Stimulated activated CD4-positive, alpha-beta T cell treated with anti-CD3 and anti-CD28 coated beads, Interleukin-12 subunit alpha, Interleukin-12 subunit beta, amount 100 ng/mL, for 24 hours (primary cell): ENCODE data around the gene CSNK1E.

Source experiments
- DNase-seq, 2 experiments: peaks; one replicate each; pipeline ENCODE4 v3.0.0-alpha.2; 2020; ENCODE audit warnings: low read depth in 2 of 2

Gene CSNK1E

DNA sequence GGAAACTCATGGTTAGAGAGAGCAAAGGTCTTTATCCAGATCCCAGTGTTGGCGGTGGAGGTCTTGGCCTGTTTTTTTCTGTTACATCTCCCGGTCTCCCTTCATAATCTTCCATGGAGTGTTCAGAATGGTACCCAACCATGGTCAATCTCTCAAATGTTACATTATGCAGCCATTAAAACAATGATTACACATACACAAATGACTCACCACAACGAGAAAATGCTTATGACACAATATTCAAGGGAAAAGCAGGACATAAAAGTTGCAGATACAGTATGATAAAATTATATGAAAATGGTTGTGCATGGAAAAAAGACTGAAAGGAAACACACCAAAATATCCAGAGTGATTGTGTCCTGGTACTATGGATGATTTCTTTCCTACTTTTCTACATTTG lies 17.8 kb upstream of the CSNK1E start:
- no peak for DNase-seq

DNA sequence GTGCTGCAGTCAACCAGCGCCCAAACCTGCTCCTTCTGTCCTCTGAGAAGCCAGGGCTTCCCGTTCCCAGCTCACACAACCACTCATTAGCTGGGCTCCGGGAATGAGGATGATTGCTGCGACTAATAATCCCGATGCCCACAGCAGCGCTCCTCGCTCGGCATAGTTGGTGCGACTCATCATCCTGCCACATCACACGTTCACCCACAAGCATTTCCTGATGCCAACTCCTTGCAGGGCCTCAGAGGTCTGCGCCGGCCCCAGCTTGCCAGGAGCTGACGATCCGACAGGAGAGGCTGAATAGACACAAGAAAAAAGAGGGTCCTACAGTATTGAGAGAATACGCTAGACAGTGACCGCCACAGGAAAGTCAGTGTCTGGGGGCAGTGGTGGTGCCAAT lies 10.6 kb upstream of the CSNK1E start:
- DNase-seq: no peak

DNA sequence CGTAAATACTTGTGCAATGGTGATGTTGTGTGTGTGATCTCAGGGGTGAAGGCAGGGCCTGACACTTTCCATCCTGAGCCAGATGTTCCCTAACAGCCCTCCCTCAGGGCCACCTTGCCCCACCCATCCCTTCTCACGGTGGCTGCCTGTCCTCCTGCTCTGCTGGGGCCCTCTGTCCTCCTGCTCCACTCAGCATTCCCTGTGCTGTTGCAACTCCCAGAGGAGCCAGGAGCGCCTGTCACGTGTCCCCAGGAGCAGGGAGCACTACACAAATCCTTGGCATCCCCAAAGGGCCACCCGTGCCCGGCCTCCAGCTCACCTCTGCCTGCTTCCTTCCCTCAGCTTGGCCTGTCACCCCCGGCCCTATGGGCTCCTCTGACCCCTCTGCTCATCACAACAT lies 10.2 kb upstream of the CSNK1E start:
- DNase-seq: no peak

DNA sequence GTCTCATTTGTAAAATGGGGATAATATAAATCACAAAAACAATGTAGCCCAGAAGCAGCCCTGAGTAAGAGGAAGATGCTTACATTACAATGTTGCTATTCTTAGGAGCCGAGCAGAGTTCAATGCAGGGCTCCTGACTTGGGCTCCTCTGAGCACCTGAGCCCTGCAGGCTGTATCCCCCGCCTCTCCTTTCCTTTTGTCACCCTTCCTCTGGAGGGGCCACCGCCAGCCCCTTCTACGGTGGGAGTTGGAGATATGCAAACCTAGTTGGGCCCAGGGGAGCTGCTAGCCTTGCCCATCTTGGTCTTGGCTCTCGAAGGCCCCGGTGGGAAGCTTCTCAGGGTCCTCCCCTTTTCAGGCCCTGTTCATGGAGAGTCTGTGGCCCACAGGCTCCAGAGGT lies 8.4 kb upstream of the CSNK1E start:
- no peak for DNase-seq

DNA sequence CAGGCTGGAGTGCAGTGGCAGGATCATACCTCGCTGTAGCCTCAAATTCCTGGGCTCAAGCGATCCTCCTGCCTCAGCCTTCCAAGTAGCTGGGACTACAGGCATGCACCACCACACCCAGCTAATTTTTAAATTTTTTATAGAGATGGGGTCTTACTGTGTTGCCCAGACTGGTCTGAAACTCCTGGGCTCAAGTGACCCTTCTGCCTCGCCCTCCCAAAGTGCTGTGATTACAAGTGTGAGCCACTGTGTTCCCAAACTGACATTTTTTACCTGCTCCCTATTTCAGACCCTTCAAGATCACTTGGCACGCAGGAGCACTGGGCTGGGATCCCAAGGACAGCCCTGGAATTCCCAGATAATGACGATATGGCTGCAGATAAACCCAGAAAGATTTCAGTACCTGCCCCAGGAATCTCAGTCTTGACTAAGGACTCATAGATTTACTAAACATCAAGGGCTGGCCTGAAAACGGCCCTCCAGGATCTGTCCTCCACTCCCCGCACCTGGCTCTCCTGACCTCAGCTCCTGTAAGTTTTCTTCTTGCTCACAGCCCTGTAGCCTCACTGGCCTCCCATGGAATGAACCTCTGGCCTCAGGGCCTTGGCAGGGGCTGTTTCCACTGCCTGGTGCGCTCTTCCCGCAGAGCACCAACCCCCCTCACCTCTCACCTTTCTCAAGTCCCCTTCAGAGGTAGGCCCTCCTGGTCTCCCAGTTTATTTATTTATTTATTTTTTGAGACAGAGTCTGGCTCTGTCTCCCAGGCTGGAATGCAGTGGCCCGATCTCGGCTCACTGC lies 3.6 kb upstream of the CSNK1E start:
- DNase-seq: no peak

DNA sequence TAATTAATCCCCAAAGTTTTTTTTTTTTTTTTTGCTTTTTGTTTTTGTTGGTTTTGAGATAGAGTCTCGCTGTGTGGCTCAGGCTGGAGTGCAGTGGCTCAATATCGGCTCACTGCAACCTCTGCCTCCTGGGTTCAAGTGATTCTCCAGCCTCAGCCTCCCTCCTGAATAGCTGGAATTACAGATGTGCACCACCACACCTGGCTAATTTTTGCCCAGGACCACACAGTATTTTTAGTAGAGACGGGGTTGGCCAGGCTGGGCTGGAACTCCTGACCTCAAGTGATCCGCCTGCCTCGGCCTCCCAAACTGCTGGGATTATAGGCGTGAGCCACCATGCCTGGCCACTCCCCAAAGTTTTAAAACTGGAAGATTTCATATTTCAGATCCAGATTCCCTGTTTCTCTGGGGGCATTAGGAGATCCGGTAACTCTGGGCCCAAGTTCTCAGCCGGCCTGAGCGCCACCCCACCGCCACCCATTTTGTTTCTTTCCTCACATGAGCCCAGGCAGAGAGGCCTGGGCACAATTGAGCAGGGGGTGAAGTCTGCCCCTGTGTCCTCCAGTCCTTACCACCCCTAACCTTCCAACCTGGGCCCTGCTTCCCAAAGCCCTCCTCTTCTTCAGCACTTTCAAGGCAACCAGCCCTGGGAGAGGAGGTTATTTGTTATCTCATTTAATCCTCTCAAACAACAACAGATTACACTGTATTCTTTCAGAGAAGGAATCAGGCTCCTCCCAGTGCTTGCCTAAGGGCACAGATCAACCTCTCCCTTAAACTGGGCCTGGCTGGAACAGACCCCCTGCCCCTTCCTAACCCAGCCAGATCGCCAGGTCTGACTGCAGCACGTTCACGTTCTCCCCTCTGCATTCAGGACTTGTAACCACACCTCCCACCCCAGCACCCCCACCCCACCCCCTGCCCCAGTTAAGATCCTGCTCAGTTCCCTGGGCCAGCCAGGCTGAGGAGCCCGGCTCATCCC lies 1.9 kb upstream of the CSNK1E start:
- DNase-seq: no peak

DNA sequence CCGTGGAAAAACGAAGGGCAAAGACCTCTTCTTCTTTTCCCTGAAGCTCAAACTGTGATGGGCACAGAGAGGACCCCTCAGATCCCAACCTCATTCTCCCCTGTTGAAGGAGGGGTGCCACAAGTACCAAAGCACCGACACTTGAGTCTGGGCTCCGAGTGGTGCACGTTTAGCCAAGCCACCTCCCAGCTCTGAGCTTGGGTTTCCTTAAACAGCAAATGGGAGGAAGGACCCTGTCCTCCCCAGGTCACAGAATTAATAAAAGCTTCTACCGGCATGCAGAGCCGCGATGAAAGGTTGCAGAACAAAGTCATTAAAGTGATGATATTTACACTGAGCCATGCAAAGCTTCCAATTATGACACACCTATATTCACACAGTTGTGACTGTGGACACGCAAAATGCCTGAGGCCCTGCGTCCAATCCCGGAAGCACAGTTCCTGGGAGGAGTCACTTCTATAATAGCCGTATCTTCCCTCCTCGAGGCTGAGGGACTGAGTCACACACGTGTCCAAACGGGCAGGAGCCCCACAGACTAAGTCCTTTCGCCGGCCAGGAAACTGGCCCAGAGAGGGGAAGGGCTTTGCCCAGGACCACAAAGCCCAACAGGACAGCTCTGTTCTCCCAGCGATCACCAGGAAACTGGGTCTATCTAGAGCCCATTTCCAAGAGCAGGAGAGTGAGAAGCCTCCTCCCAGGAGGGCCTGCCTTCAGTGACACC lies 922 bp upstream of the CSNK1E start:
- DNase-seq: no peak

DNA sequence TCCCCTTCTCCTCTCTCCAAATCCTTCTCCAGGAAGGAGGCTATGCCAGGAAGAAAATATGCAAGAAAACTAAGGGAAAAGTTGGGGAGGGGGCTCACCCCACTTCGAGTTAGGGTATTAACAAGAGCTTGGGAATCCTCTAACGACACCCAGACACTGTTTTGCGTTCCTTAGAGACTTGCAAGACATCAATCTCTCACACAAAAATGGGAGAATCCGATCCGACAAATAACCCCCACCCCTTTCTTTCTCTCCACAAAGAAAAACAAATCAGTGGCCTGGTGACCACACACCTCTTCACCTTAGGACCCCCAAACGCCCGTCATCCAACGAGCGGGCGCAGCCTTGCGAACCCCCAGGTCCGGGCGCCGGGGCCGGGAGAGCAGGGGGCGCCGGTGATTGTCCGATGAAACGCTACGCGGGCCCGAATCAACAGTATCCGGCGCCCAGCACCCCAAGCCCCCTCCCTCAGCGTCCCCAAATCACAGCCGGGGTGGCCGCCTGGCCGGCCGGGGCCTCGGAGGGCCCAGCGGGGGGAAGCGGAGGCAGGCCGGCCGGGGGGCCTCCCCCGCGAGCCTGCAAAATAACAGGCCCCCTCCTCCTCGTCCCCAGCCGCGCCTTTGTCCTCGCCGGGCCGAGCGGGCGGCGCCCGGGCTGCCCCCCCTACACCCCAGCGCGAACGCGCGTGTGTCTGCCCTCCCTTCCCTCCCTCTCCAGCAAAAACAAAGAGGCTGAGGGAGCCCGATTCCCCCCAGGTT lies 690 bp downstream of the CSNK1E start:
- DNase-seq: peak in 1 of 2 experiments; percentile 23

DNA sequence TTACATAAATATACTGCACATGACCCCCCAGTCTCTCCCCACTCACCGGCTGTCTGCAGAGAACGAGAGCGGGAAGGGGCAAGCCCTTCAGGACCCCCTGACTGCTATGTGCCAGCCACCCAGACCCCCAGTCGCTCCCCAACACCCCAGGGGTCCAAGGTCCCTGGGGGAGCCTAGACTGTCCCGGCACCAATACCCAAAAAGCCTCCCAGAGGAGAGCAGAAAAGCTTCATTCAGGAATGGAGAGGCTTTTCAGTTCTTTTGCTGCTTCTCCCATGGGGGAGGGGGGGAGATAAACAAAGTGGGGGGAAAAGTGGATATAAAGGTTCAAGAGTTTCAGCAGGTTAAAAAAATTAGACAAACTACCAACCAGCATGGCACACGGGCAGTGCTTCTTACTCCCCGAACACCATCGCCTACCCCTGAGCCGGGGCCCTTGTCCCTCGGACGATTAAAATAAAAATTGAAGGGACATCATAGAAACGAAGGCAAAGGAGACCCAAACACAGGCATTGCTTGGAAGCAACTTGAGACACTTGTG lies 1.3 kb downstream of the CSNK1E start:
- DNase-seq: no peak

DNA sequence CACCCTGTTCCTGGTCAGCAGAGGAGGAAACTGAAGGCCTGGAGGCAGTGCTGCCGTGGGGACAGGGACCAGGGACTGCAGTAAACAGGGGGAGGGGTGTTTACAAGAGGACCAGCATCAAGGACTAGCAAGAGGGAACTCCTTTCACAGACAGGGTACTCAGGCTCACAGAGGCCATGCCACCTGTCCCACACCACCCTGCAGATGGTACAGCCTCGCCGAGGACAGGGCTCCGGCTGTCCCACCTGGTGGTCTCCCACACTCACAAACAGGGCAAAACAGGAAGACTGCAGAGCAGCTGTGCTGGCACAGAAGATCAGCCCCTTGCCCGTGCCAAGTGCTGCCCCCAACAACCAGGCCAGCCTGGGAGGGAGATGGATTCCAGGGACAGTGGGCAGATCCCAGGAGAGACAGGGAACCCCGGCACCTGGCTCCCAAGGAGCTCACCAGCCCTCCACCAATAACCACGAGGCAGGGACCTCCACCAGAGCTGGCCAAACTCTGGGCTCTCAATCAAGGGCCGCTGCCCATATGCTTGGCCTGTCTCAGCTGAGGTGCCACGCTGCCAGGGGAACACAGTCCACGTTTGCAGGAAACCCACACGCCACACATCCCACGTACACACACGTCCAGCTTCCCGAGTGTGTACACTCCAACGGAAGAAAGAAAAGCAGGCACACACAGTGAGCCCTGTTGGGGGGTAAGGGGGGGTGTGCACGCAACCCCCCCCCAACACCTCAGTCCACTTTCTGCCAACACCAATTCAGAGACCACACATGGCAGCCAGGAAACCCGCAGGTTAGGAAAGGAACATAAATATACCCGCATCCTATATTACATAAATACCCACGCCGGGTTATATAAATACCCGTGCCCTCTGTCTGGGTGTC lies 2.1 kb downstream of the CSNK1E start:
- no peak for DNase-seq

DNA sequence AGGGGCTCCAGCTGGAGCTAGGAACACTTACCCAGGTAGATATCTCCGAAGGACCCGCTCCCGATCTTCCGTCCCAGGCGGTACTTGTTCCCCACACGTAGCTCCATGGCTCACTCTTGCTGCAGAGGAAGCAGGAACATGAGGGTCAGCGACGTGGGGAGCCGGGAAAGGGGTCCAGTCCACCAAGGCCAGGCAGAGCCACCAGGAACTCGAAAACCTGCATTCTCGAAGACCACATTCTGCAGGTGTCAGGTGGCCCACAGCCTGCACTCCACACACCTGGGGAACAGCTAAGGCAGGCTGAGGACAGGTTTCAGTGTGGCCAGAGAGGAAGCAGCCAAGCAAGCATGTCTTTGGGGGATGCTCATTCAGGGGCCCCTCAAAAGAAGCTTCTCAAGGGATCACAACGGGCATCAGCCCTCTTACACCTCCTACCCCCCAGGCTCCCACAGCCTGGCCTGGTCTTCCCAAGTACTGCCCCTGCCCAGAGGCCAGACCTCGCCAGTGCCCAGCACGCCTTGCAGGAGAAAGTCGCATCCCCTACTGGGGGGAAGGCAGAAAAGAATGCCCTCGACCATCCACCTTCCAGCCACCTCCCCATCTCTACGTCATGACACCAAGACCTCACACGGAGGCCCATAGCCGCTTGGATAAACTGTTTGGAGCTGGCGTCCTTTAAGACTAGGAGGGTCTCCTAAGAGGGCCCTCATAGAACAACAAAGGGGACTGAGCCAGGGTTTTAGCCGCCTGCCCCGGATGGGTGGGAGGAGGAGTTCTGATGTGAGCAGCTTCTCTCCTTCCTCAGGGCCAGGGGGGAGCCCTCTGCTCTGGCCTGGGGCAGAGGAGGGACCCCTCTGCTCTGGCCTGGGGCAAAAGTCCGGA lies 2.9 kb downstream of the CSNK1E start:
- DNase-seq: no peak

DNA sequence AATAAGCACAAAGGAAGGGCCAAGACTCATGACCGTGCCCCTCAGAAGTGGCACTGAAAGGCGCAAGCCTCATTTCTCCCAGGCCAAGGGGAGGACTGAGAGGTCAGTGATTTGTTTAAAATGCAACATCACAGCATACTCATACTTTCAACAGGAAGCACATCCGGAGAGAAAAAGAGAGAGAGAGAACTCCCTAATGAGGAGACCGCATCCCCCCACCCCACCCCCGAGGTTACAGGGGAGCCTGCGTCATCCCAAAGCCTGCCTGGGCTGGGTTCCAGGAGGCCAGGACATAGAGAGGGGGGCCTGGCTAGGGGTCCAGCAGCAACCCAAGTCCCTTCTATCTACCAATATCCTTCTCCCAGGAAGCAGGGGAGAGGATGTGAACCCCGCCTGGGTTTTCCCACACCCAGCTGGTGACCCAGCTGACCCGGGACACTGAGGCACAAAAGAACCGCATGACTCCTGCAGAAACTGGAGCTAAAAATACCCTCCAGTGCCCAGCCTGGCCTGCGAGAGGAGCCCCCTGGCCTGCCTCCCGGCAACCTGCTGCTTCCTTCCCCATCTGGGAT lies 3.8 kb downstream of the CSNK1E start:
- no peak for DNase-seq

DNA sequence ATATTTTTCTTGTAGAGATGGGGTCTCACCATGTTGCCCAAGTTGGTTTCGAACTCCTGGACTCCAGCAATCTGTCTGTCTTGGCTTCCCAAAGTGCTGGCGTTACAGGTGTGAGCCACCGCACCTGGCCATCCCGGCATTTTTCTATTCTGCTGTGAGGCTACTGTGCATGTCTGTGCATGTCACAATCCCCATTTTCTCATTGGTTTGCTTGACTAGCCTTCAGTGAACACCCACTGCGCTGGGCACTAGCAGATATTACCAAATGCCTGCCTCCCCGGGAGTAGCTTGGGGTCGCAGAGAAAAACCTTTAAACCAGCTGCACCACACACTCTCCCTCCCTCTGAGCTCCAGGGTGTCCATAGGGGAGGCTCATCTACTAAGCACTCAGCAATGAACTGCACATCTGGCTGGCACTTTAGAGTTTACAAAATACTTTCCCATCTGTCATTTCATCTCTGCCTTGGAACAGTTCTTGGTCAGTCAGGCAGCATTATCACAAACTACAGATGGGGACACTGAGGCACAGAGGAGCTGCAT lies 4.9 kb downstream of the CSNK1E start:
- no peak for DNase-seq

DNA sequence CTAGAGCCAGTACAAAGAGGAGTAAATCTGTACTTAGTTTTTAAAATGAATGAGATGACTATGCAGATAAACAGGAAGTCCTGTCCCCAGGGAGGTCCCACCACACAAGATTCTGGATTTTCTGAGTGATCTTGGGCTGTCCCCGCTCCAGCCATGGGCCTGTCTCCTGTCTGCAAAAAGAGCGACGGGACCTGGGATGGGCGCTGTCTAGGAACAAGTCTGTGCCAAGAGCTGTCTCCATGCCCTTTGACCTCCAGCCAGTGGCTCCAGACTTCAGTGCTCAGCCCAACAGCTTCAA lies 6.0 kb downstream of the CSNK1E start:
- no peak for DNase-seq

DNA sequence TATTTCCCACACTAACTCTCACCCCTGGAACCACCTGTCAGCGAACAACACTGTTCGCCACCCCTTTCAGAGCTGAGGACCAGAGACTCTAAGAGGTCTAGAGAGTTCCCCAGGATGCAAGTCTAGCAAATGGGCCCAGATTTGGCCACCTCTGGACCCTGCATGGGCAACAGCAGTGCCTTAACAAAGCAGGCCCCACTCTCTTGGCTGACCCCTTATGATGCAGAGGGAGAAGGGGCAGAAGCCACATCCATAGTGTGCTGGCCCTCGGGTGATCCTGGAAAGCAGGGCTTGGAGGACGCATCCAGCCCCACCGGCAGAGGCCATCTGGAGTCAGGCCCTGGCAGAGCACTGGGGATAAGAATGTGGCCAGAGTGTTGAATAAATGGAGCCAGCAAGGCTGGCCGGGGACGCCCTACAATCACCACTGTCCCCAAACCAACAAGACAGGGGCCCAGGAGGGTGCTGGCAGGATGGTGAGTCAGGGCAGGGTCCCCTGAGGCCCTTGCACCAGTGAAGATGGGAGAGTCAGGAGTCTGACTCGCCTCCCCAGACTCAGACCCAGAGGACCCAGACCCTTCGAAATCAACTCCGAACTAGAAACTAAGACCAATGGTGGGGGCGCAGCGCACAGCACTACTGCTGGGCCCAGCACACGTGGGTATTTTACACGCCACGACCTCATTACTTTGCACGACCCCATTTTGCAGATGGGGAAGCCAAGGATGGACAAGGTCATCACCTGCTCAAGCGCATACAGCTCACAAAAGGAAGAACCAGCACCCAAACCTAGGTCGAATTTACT lies 6.5 kb downstream of the CSNK1E start:
- DNase-seq: no peak

DNA sequence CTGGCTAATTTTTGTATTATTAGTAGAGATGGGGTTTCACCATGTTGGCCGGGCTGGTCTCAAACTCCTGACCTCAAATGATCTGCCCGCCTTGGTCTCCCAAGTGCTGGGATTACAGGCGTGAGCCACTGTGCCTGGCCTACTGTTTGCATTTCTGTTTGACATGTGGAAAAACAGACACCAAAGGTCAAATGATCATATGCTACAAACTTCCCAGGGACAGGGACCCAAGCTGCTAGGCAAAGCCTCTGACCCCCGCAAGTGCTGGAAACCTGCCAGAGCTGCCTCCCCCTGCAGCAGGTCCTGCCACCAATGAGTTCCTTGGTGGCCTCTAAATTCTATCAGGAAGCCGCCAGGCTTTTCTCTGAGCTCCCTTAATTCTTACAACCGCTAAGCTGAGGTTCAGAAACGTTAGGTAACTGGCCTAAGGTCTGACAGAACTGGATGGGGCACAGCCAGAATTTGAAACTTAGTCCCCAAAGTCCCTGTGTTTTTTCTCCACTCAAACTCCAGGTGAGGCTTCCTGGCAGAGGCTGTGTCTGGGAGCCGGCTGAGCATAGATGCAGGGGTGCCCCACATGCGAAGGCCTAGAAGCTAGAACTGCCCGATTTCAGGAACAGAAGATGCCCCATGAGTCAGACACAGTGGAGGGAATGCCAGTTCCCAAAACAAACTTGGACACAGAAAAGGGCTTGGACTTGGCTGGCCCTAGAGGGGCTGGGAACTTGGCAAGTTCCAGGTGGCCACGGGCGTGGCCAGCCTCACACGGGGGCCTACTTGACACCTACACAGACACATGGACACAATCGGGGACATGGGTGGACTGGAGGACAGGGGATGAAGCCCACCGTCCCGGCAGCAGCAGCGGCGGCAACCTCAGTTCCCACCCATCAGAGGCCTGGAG lies 7.4 kb downstream of the CSNK1E start:
- DNase-seq: no peak
